Raji (cell line): ENCODE results near the gene SLC8A3.

Source experiments
- POLR2A ChIP-seq: IDR thresholded peaks from 2 replicates; pipeline ENCODE4 v1.6.1; 2011; ENCODE audit warnings: low read depth, low read length, control low read depth; ENCODE audit not compliant: insufficient read depth

The SLC8A3 gene

GRCh38 chr14:70188659-70189455 is at the start of gene SLC8A3:
Gene SLC8A3, minus strand, starts transcription at chr14:70188951. Its CDS starts 20,529 bp downstream, at chr14:70168422.
- no peak for TF ChIP-seq POLR2A

- no peak for TF ChIP-seq POLR2A
Observed at GRCh38 chr14:70237710-70238109, 49.0 kb upstream of the SLC8A3 start.

- no peak for TF ChIP-seq POLR2A
Observed at GRCh38 chr14:70234066-70234950, 45.6 kb upstream of the SLC8A3 start.

GRCh38 chr14:70213721-70214282 is 25.1 kb upstream of the SLC8A3 start:
- no peak for TF ChIP-seq POLR2A

GRCh38 chr14:70212752-70213151 is 24.0 kb upstream of the SLC8A3 start:
- TF ChIP-seq POLR2A: no peak

- no peak for TF ChIP-seq POLR2A
Observed at GRCh38 chr14:70208380-70208779, 19.6 kb upstream of the SLC8A3 start.

- no peak for TF ChIP-seq POLR2A
Observed at GRCh38 chr14:70203686-70204085, 14.9 kb upstream of the SLC8A3 start.

GRCh38 chr14:70201994-70202393 is 13.2 kb upstream of the SLC8A3 start:
- TF ChIP-seq POLR2A: no peak

- TF ChIP-seq POLR2A: no peak
Observed at GRCh38 chr14:70193396-70193795, 4.6 kb upstream of the SLC8A3 start.

- TF ChIP-seq POLR2A: no peak
Observed at GRCh38 chr14:70192915-70193314, 4.2 kb upstream of the SLC8A3 start.

GRCh38 chr14:70190156-70190555 is 1.4 kb upstream of the SLC8A3 start:
- no peak for TF ChIP-seq POLR2A

- TF ChIP-seq POLR2A: no peak
Observed at GRCh38 chr14:70189456-70190077, 816 bp upstream of the SLC8A3 start.

- no peak for TF ChIP-seq POLR2A
Observed at GRCh38 chr14:70188322-70188658, 461 bp downstream of the SLC8A3 start.

GRCh38 chr14:70186900-70187451 is 1.8 kb downstream of the SLC8A3 start:
- TF ChIP-seq POLR2A: no peak

GRCh38 chr14:70183991-70184390 is 4.8 kb downstream of the SLC8A3 start:
- TF ChIP-seq POLR2A: no peak

GRCh38 chr14:70181276-70181675 is 7.5 kb downstream of the SLC8A3 start:
- TF ChIP-seq POLR2A: no peak

GRCh38 chr14:70180718-70181117 is 8.0 kb downstream of the SLC8A3 start:
- TF ChIP-seq POLR2A: no peak
